Hepatocyte (in vitro differentiated cells): ENCODE measurements around the gene SFXN1.

Experiments
- EZH2 ChIP-seq: fragments of 200-600 bp; sonication (generic); IDR thresholded peaks from 2 replicates; pipeline ENCODE4 v1.6.1; 2016; ENCODE audit warnings: antibody characterized with exemption, mild to moderate bottlenecking, borderline replicate concordance
- EZH2phosphoT487 ChIP-seq: fragments of 200-600 bp; sonication (generic); IDR thresholded peaks from one replicate; pipeline ENCODE4 v1.6.1; 2018; ENCODE audit warnings: antibody characterized with exemption, mild to moderate bottlenecking, low read depth, moderate library complexity; ENCODE audit not compliant: unreplicated experiment, severe bottlenecking
- TF ChIP-seq, protein P1 (sequence below): fragments of 200-600 bp; sonication (generic); IDR thresholded peaks from 2 replicates; pipeline ENCODE4 v1.5.1; 2016; ENCODE audit warnings: antibody characterized with exemption, mild to moderate bottlenecking; ENCODE audit not compliant: poor library complexity

DNA sequence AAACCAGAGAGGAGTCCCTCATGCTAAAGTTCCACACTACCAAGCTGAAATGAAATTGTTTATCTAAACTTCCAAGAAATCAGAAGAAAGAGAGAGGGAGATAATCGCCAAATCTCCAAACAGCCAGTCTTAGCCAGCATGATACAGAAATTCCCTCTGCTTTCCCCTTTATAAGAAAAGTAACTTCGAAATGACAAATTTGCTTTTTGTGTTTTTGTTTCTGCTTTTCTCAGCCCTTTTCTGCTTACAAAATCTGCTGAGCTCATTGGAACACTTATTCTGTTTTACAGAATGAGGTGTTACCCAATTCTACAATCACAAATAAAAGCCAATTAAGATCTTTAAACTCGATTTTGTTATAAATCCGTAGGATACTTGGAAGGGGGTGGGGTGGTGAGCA lies 72.9 kb downstream of the SFXN1 start:
- TF ChIP-seq, protein P1, sequence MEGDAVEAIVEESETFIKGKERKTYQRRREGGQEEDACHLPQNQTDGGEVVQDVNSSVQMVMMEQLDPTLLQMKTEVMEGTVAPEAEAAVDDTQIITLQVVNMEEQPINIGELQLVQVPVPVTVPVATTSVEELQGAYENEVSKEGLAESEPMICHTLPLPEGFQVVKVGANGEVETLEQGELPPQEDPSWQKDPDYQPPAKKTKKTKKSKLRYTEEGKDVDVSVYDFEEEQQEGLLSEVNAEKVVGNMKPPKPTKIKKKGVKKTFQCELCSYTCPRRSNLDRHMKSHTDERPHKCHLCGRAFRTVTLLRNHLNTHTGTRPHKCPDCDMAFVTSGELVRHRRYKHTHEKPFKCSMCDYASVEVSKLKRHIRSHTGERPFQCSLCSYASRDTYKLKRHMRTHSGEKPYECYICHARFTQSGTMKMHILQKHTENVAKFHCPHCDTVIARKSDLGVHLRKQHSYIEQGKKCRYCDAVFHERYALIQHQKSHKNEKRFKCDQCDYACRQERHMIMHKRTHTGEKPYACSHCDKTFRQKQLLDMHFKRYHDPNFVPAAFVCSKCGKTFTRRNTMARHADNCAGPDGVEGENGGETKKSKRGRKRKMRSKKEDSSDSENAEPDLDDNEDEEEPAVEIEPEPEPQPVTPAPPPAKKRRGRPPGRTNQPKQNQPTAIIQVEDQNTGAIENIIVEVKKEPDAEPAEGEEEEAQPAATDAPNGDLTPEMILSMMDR = no peak
- TF ChIP-seq EZH2 (no peak), EZH2phosphoT487 (no peak)
